Measurements from ENCODE around the gene ING5.

GRCh38 chr2:241753493-241753892, 51.7 kb downstream of the ING5 start:
- TF ChIP-seq CTCF (IDR thresholded peaks at IDR 0.05; ENCODE audit: low read depth, low read length, poor library complexity, severe bottlenecking): no peak
- no peak for TF ChIP-seq EZH2phosphoT487 (IDR thresholded peaks at IDR 0.05; ENCODE audit: borderline replicate concordance, low read length)
